Bronchial epithelial cell (primary cell): ENCODE data around the gene AFG3L2. TPM values are rescaled to one million over a fixed set of nuclear protein-coding genes. Genes with fewer than 3 reads are reported as not detected.
"Not testable (repeated sequence)": the region's sequence is repeated elsewhere in the genome, so short reads cannot be mapped to it uniquely, and the experiment has no call there.

Experiments
- DNase-seq: peaks from one replicate; pipeline ENCODE4 v3.0.0-alpha.2; 2010; ENCODE audit warnings: low read depth
- FAIRE-seq: peaks from 2 replicates; lab custom pipeline; 2011; peaks lifted over from hg19 to GRCh38; lab: Jason Lieb, UNC
- H3K27me3 ChIP-seq: 2 replicates; pipeline ENCODE4 v1.5.1; 2011; ENCODE audit warnings: low read length; ENCODE audit not compliant: control insufficient read depth, insufficient read depth
- H3K36me3 ChIP-seq: 2 replicates; pipeline ENCODE4 v1.5.1; 2011; ENCODE audit warnings: low read length; ENCODE audit not compliant: control insufficient read depth, insufficient read depth
- H3K4me3 ChIP-seq: 2 replicates; pipeline ENCODE4 v1.5.1; 2011; ENCODE audit warnings: mild to moderate bottlenecking, low read depth, low read length, control low read depth
- CTCF ChIP-seq: IDR thresholded peaks from 2 replicates; pipeline ENCODE4 v1.5.1; 2011; ENCODE audit warnings: mild to moderate bottlenecking, moderate library complexity, low read length, control low read depth, inconsistent platforms; ENCODE audit not compliant: insufficient read depth, severe bottlenecking
- total RNA-seq: library from RNA; depleted of rRNA; stranded (reverse); fragments of >200 nt; gene quantifications from 2 replicates; pipeline ENCODE4 v1.2.1, GENCODE V29; 2014

The AFG3L2 gene
- total RNA-seq, 1 donor from 2014 or later: 67.1 TPM

DNA sequence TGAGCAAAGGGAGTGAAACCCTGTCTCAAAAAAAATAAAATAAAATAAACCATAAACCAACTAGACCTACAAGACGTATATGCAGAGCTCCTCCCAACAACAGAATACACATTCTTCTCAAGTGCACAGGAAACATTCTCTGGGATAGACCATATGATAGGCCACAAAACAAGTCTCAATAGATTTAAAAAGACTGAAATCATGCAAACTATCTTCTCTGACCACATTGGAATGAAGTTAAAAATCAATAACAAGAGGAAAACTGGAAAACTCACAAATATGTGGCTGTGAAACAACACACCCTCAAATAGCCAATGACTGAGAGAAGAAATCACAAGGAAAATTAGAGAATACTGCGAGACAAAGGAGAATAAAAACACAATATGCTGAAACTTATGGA, 7.2 kb upstream of the AFG3L2 start:
- Histone ChIP-seq H3K4me3 (no peak overlapping the region), H3K36me3 (no peaks in the 10 kb centered on the region), H3K27me3 (no peaks in the 10 kb centered on the region)
- DNase-seq: no peak
- no peak for TF ChIP-seq CTCF
- no peak for FAIRE-seq

- not testable (repeated sequence) for H3K27me3 ChIP-seq, H3K4me3 ChIP-seq, FAIRE-seq, H3K36me3 ChIP-seq, DNase-seq
Observed at GRCh38 chr18:12383759-12384158, 6.7 kb upstream of the AFG3L2 start.

GRCh38 chr18:12382221-12382814, 5.3 kb upstream of the AFG3L2 start:
- H3K4me3 ChIP-seq, DNase-seq, FAIRE-seq, H3K36me3 ChIP-seq, H3K27me3 ChIP-seq: not testable (repeated sequence)

DNA sequence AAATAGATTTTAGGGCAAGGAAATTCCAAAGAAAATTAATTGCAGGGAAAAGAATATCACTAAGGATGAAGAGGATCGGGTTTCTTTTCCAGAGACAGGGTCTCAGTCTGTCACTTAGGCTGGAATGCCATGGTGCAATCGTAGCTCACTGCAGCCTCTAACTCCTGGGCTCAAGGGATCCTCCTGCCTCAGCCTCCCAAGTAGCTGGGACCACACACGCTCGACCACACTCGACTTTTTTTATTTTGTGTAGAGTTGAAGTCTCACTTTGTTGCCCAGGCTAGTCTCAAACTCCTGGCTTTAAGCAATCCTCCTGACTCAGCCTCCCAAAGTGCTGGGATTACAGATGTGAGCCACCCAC, 1.2 kb upstream of the AFG3L2 start:
- not testable (repeated sequence) for FAIRE-seq, DNase-seq, H3K27me3 ChIP-seq, H3K36me3 ChIP-seq
- peak overlapping the region; percentile 88 for H3K4me3 ChIP-seq

- Histone ChIP-seq H3K27me3 (no peaks in the 10 kb centered on the region), H3K36me3 (peaks cover 1% of the 10 kb centered on the region), H3K4me3 (peak overlapping the region; percentile 88)
- no peak for TF ChIP-seq CTCF
- FAIRE-seq: no peak
- DNase-seq: no peak
Observed at GRCh38 chr18:12377556-12378197, 650 bp upstream of the AFG3L2 start.

DNA sequence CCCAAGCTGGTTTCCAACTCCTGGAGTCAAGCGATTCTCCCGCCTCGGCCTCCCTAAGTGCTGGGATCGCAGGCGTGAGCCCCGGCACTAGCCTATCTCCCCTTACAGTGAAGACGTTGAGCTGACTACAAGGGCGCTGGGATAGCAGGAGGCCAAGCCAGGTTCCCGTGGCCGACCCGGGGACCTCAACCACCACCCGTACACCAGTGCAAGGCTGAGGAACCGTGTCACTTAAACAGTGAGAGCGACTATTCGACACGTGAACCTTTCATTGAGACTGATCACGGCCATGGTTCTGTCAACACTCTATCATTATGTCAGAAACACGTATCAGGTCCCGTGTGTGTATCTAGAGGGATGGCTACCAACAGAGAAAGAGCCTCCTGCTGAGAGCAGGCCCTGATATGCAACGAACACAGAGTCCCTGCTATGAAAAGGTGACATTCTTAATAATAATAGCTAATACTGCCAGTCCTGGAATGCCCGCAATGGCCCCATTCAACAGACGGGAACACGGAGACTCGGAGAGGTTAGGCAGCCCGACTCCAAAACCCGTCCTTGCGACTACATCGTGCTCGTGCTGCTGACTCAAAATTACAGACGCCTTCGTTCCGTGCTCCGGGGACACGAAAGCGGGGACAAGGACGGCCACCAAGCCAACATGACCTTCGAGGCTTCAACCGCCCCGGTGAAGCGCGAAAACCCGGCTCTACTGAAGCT, 833 bp downstream of the AFG3L2 start:
- peak overlapping the region; percentile 88 for H3K4me3 ChIP-seq
- H3K27me3 ChIP-seq: no peaks in the 10 kb centered on the region
- DNase-seq: peak; percentile 29
- H3K36me3 ChIP-seq: peaks cover 1% of the 10 kb centered on the region
- FAIRE-seq: no peak
- no peak for TF ChIP-seq CTCF

GRCh38 chr18:12374401-12374800, 2.6 kb downstream of the AFG3L2 start:
- TF ChIP-seq CTCF: no peak
- FAIRE-seq (no peak), DNase-seq (no peak)
- no peaks in the 10 kb centered on the region for H3K27me3 ChIP-seq
- no peak overlapping the region for H3K4me3 ChIP-seq
- H3K36me3 ChIP-seq: peaks cover 3% of the 10 kb centered on the region
